Measurements from ENCODE around the gene GJD3. TPM values are rescaled to one million over a fixed set of nuclear protein-coding genes. Genes with fewer than 3 reads are reported as not detected.

GJD3 gene
- total RNA-seq, 4 donors from 2014 or later = 1.6 TPM; not detected in 3

DNA sequence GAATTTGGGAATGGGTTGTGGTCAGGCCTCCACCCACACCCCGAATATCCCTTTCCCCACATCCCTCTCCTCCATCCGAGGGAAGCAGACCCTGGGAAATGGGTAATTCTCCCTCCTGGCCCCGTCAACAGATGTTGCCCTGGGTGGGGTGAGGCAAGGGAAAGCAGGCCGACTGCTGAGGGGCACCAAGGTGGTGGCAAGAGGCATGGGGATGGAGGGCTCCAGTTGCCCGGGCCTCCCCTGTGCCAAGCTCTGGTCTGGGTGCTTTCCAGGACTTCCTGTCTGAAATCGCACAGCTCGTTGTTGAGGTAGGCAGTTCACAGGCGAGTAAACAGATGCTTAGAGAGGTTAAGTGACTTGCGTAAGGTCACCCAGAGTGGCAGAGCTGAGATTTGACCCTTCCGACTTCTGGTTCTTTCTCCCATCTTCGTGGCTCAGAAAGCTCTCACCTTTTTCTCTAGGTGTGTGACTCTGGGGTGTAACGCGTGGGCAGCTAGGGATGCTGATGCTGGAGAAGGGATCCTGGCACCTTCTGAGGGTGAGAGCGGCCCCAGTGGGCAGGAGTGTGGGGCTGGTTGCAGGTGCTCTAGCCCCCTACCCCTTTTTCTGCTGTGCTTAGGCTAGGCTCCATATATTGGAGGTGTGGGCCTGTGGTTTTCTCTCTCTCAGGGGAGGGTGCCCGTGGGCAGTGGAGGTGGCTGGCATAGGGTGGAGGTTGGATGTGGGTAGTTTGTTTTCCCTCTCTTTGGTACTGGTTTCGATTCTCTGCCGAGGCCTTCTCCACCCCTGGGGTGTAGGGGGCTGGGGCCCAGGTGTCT, 38.3 kb downstream of the GJD3 start:
- Histone ChIP-seq H3K9me3 (no peaks in the 10 kb centered on the region), H3K36me3 (peaks cover 0 to 5% (median 0%) of the 10 kb centered on the region in 3 donors), H3K4me3 (no peak overlapping the region), H3K4me1 (peaks cover 11 to 96% (median 70%) of the 10 kb centered on the region in 4 donors), H3K27ac (peak overlapping the region; percentile 65 to 98 (median 90)), H3K27me3 (no peaks in the 10 kb centered on the region)
- DNase-seq = peak in 2 of 3 donors; percentile 37 to 64
- TF ChIP-seq POLR2A (IDR thresholded peaks at IDR 0.05) = no peak
- TF ChIP-seq, protein P1, sequence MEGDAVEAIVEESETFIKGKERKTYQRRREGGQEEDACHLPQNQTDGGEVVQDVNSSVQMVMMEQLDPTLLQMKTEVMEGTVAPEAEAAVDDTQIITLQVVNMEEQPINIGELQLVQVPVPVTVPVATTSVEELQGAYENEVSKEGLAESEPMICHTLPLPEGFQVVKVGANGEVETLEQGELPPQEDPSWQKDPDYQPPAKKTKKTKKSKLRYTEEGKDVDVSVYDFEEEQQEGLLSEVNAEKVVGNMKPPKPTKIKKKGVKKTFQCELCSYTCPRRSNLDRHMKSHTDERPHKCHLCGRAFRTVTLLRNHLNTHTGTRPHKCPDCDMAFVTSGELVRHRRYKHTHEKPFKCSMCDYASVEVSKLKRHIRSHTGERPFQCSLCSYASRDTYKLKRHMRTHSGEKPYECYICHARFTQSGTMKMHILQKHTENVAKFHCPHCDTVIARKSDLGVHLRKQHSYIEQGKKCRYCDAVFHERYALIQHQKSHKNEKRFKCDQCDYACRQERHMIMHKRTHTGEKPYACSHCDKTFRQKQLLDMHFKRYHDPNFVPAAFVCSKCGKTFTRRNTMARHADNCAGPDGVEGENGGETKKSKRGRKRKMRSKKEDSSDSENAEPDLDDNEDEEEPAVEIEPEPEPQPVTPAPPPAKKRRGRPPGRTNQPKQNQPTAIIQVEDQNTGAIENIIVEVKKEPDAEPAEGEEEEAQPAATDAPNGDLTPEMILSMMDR (IDR thresholded peaks at IDR 0.05) = no peak

DNA sequence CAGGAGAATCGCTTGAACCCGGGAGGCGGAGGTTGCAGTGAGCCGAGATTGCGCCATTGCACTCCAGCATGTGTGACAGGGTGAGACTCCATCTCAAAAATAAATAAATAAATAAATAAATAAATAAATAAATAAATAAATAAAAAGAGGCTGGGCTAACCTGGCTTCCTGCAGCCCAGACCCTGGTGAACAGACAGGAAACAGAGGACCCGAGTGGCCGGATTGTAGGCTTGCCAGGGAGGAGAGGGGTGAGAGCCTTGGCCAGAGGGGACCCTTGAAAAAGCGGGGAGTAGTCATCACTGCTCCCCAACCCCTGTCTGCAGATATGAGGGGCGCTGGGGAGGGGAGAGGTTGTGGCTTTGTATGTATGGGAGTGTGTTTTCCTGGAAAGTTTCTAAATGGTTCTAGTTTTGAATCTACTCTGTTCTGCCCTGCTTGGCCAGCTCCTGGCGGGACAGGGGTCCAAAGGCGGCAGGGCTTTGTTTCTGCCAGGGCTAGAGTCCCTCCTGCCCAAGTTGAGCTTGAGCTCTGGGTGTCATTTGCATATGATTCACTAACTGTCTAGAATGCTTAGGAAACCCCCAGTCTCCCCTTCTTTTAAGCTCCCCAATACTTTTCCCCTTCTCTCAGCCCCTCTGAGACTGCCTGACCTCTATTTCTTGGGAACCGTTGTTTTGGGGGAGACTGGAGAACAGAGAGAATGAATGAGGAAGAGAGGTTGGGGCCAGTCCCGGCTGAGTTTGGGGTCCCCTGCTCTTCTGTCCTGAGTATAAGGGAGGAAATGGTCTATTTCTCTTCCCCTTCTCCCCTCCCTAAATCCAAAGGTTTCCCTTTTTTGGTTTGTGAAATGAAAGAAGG, 39.2 kb downstream of the GJD3 start:
- no peaks in the 10 kb centered on the region for H3K27me3 ChIP-seq
- peak in 1 of 3 donors; percentile 37 for DNase-seq
- H3K4me1 ChIP-seq = peaks cover 11 to 96% (median 66%) of the 10 kb centered on the region in 4 donors
- peak overlapping the region; percentile 65 to 98 (median 90) for H3K27ac ChIP-seq
- TF ChIP-seq POLR2A (IDR thresholded peaks at IDR 0.05) = no peak
- TF ChIP-seq, protein P1 (IDR thresholded peaks at IDR 0.05) = no peak
- H3K9me3 ChIP-seq = no peaks in the 10 kb centered on the region
- H3K4me3 ChIP-seq = no peak overlapping the region
- no peaks in the 10 kb centered on the region for H3K36me3 ChIP-seq

DNA sequence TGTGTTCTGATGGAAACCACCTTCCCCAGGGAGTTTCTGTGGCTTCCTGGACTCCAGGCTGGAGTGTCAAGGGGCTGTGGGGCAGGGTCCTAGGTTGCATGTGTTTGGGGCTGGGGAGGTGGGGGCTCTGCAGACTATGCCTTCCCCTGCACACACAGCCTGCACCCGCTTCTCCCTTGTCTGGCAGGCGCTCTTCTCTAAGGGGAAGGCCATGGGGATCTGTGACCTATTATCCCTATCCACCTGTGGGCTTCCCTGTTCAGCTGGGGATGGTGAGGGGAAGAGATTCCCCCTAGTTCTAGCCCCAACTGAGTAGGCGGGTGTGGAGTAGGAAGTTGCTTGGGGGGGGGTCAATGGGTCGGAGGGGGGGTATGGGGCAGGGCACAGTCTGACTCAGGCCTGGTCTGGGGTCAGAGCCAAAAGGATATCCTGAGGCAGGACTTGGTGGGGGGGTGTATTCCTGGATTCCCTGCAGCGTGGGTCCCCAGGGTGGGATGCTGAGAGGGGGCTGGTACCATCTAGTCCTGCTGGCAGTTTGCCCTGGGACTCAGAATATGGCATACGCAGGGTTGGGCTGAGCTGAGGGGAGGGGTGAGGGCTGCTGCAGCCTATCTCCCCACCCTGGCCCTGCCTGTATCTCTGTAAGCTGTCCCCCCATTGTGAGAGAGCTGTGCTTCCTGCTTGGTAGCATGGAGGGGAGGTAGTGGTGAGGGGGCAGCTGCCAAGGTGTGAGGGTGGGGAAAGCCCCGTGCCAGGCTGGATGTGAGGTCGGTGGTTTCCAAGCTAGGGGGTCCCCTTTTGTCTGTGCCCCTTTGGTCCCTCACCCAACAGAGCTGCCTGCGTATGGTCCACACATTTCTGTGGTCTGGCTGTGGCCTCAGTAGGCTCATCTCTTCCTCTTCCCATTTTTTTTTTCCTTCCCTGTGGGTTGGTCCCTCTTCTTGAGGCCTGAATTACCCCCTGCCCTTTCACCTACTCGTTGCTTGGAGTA, 40.9 kb downstream of the GJD3 start:
- no peaks in the 10 kb centered on the region for H3K36me3 ChIP-seq
- no peaks in the 10 kb centered on the region for H3K27me3 ChIP-seq
- no peak for TF ChIP-seq POLR2A (IDR thresholded peaks at IDR 0.05)
- TF ChIP-seq, protein P1 (IDR thresholded peaks at IDR 0.05) = no peak
- H3K27ac ChIP-seq = peak overlapping the region; percentile 84 to 98 (median 90)
- peaks cover 11 to 96% (median 73%) of the 10 kb centered on the region in 4 donors for H3K4me1 ChIP-seq
- H3K4me3 ChIP-seq = peak overlapping the region; percentile 30 to 95 (median 46)
- H3K9me3 ChIP-seq = no peaks in the 10 kb centered on the region
- DNase-seq = peak in 2 of 3 donors; percentile 53 to 73

DNA sequence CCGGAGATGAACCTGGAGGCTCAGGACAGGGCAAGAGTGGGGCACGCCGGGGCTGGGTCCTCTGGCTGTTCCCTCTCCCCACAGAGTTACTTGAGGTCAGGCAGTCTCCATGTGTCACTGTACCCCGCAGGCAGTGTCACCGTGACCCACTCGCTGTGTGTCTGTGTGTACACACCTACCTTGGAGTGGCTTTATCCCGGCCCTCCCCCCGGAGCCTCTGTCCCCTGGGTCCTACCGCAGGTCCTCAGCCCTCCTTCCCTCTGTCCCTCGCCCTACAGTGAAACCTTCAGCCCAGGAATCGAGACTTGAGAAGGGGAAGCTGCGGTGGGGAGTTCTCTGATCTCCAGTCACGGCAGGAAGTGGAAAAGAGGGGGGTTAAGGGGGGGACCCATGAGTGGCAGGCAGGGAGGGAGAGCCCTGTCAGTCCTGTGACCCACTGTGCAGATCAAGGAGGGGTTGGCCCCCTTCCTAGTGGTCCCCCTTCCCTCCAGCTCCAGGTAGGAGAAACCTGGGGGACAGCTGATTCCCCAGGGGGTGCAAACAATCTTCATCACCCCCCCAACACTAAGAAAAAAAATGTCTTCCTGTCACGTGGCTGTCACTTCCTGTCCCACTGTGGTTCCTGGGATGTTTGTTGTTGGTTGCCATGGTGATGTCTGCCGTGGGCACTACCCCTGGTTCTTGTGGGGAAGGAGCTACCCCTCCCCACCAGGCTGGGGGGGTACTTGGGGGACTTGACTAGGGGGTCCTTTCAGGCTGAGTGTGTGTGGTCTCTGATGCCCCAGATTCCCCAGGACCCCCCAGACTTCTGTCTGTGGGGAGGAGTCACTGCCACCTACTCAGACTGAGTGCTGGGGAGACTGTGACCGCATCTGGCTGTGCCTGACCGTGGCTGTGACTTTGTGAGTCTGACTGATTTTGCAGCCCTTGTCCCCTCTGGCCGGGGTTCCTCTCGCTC, 41.9 kb downstream of the GJD3 start:
- Histone ChIP-seq H3K9me3 (no peaks in the 10 kb centered on the region), H3K27ac (peak overlapping the region; percentile 84 to 98 (median 90))

More for the DNA sequence above, 41.9 kb downstream of the GJD3 start:
- no peaks in the 10 kb centered on the region for H3K36me3 ChIP-seq
- H3K4me3 ChIP-seq = peak overlapping the region; percentile 30 to 95 (median 46)
- peaks cover 11 to 91% (median 66%) of the 10 kb centered on the region in 4 donors for H3K4me1 ChIP-seq
- peak; percentile 63 to 94 (median 93) for DNase-seq
- H3K27me3 ChIP-seq = no peaks in the 10 kb centered on the region
- TF ChIP-seq POLR2A (IDR thresholded peaks at IDR 0.05) = no peak
- TF ChIP-seq, protein P1 (IDR thresholded peaks at IDR 0.05) = no peak
